Esophagus mucosa (tissue), 1 donor: ENCODE data around the gene IGFL1. TPM values are rescaled to one million over a fixed set of nuclear protein-coding genes. Genes with fewer than 3 reads are reported as not detected.
"Not testable (repeated sequence)": the region's sequence is repeated elsewhere in the genome, so short reads cannot be mapped to it uniquely, and the experiment has no call there.

ENCODE experiments used
- ATAC-seq: fragments of 200-7000 bp; cut with Tn5 transposase; one replicate; pipeline ENCODE4 v1.9.1; 2020
- total RNA-seq: library from RNA; stranded (reverse); gene quantifications from one replicate; pipeline ENCODE4 v1.2.4, GENCODE V29; 2023
- donor health status: DM: yes; HTN: yes; CAD: no.

IGFL1 gene
- total RNA-seq, 1 donor from 2014 or later, result 20.2 TPM

- no peak for ATAC-seq
Measured at GRCh38 chr19:46271481-46272197, 42.1 kb downstream of the IGFL1 start.

DNA sequence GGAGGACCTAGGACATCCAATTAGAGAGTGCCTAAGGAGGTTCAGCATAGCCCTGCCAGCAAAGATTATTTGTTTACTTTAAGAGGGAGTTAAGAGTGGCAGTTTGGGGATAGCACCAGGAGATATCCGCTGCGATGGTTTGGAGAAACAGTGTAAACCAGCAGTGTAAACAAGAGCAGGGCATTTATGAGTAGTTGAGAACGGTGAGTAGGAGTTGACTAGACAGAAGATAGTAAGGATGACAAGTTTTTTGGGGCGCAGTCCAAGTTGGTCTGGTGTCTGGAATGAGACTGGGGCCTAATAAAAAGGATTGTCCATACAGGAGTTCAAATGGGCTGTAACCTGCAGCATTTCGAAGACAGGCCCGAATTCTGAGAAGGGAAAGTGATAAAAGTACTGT is 44.4 kb downstream of the IGFL1 start:
- ATAC-seq, result not testable (repeated sequence)

- ATAC-seq, result no peak
Measured at GRCh38 chr19:46279177-46279576, 49.6 kb downstream of the IGFL1 start.

Other genes with a start within 250 kb of the IGFL1 start
- gene CCDC61, start 234.3 kb upstream of the IGFL1 start, total RNA-seq, result 9.1 TPM
- not detected for gene PGLYRP1, start 206.7 kb upstream of the IGFL1 start, total RNA-seq
- gene IGFL4, start 188.7 kb upstream of the IGFL1 start, total RNA-seq, result 0.24 TPM
- not detected for gene IGFL3, start 105.1 kb upstream of the IGFL1 start, total RNA-seq
- gene IGFL2, start 81.5 kb upstream of the IGFL1 start, total RNA-seq, result 2.3 TPM
- 4.0 TPM for gene HIF3A, start 67.3 kb downstream of the IGFL1 start, total RNA-seq
- 31.0 TPM for gene PPP5C, start 117.3 kb downstream of the IGFL1 start, total RNA-seq
- gene CCDC8, start 183.8 kb downstream of the IGFL1 start, total RNA-seq, result 0.80 TPM
- not detected for gene PNMA8C, start 199.2 kb downstream of the IGFL1 start, total RNA-seq
- 0.12 TPM for gene PNMA8A, start 241.8 kb downstream of the IGFL1 start, total RNA-seq